Nephron progenitor cell (in vitro differentiated cells): Measurements from ENCODE around the gene RNGTT.
"Not testable (repeated sequence)": the region's sequence is repeated elsewhere in the genome, so short reads cannot be mapped to it uniquely, and the experiment has no call there.

ENCODE experiments used
- DNase-seq: peaks from one replicate; pipeline ENCODE4 v3.0.0; 2021
- H3K27ac Mint-ChIP-seq: 2 replicates; pipeline ENCODE4 v1.8.0; 2021; ENCODE audit warnings: mild to moderate bottlenecking, moderate library complexity, mixed read lengths
- H3K27me3 Mint-ChIP-seq: 2 replicates; pipeline ENCODE4 v1.8.0; 2021; ENCODE audit warnings: mild to moderate bottlenecking, low read depth, mixed read lengths; ENCODE audit not compliant: poor library complexity
- H3K36me3 Mint-ChIP-seq: 2 replicates; pipeline ENCODE4 v1.8.0; 2021; ENCODE audit warnings: low read depth, mixed read lengths
- H3K4me1 Mint-ChIP-seq: 2 replicates; pipeline ENCODE4 v1.8.0; 2021; ENCODE audit warnings: mixed read lengths
- H3K4me3 Mint-ChIP-seq: 2 replicates; pipeline ENCODE4 v1.8.0; 2021; ENCODE audit warnings: mild to moderate bottlenecking, moderate library complexity, mixed read lengths
- H3K9me3 Mint-ChIP-seq: 2 replicates; pipeline ENCODE4 v1.8.0; 2021; ENCODE audit warnings: mild to moderate bottlenecking, moderate library complexity, mixed read lengths
- TF ChIP-seq, protein P1 (sequence below): fragments of 200-600 bp; sonication (generic); IDR thresholded peaks from 2 replicates; pipeline ENCODE4 v1.5.0; 2021; ENCODE audit warnings: antibody characterized with exemption

RNGTT gene

DNA sequence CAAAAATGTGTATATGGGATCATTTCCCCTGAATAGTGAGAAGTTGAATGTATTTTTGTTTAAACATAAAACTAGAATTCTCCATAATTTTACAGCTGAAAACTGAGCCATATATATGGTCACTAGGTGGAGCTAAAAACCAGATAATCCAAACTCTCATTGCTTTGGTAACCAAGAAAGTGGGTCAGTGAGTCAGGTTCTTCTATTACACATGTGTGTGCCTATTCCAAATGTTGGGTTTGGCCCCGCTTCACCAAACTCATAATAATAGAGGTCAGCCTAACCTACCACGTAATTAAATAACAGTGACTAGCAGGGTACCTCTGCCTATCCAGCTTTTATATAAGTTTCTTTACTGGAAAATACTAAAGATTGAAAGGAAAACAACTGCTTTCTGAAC lies 19.3 kb upstream of the RNGTT start:
- H3K4me3 Mint-ChIP-seq = no peak overlapping the region
- no peak overlapping the region for H3K27ac Mint-ChIP-seq
- TF ChIP-seq, protein P1, sequence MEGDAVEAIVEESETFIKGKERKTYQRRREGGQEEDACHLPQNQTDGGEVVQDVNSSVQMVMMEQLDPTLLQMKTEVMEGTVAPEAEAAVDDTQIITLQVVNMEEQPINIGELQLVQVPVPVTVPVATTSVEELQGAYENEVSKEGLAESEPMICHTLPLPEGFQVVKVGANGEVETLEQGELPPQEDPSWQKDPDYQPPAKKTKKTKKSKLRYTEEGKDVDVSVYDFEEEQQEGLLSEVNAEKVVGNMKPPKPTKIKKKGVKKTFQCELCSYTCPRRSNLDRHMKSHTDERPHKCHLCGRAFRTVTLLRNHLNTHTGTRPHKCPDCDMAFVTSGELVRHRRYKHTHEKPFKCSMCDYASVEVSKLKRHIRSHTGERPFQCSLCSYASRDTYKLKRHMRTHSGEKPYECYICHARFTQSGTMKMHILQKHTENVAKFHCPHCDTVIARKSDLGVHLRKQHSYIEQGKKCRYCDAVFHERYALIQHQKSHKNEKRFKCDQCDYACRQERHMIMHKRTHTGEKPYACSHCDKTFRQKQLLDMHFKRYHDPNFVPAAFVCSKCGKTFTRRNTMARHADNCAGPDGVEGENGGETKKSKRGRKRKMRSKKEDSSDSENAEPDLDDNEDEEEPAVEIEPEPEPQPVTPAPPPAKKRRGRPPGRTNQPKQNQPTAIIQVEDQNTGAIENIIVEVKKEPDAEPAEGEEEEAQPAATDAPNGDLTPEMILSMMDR = peak; percentile 76
- H3K4me1 Mint-ChIP-seq = peaks cover 20% of the 10 kb centered on the region
- peaks cover 12% of the 10 kb centered on the region for H3K27me3 Mint-ChIP-seq
- no peak for DNase-seq
- no peaks in the 10 kb centered on the region for H3K9me3 Mint-ChIP-seq
- H3K36me3 Mint-ChIP-seq = no peaks in the 10 kb centered on the region

DNA sequence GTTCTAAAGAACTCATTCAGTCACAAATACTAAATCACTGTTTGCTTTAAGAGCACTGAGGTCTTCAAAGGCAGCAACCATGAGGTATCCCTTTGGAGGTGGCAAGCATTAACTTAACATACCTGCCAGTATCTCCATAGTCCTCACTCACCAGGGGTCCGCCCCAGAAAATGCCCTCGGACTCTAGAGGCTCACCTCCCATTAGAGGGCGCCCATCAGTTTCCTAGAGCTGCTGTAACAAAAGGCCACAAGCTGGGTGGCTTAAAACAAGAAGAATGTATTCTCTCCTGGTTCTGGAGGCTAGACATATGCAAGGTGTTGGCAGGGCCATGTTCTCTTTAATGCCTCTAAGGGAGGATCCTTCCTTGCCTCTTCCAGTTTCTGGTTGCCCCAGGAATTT lies 12.0 kb upstream of the RNGTT start:
- no peak overlapping the region for H3K27ac Mint-ChIP-seq
- H3K4me1 Mint-ChIP-seq = peaks cover 27% of the 10 kb centered on the region
- no peak overlapping the region for H3K4me3 Mint-ChIP-seq
- no peak for DNase-seq
- TF ChIP-seq, protein P1 = no peak
- no peaks in the 10 kb centered on the region for H3K36me3 Mint-ChIP-seq
- H3K9me3 Mint-ChIP-seq = no peaks in the 10 kb centered on the region
- H3K27me3 Mint-ChIP-seq = peaks cover 21% of the 10 kb centered on the region

DNA sequence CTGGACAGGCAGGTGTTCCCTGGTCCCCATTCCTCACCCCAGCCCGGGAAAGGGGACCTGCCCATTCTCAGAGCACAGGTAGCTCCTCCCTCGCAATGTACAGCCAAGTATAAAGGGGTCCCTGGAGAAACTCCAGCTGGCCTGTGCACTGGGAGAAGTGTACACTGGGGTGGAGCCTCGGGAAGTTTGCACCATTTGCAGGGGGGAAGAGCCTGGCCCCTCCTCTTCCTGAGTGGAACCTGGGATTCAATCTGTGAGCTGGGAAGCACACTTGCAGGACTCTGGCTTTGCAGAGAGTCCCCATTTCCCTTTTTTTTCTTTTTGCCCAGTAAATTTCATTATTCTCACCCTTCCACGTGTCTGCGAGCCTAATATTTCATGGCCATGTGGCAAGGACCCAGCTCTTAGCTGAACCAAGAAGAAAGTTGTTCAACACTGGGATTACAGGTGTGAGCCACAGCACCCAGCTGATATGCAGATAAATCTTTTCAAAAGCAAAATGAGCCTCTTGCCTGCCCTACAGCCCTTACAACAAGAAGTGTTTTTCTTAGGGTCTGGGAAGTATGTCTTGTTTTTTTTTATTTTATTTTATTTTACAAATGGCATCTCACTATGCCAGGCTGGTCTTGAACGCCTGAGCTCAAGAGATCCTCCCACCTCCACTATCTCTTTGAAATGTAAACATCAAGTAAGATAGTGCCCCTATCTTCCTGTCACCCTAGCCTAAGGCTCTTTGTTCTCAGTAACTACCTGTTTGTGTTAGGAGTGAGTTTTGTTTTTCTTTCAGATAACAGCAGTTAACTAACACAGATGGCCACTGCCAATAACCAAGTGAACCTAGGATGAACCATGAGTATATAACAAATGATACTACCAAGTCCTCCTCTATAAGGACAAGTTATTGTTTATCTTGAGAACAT lies 9.3 kb upstream of the RNGTT start:
- peaks cover 18% of the 10 kb centered on the region for H3K27me3 Mint-ChIP-seq
- peaks cover 27% of the 10 kb centered on the region for H3K4me1 Mint-ChIP-seq
- H3K36me3 Mint-ChIP-seq = peaks cover 8% of the 10 kb centered on the region
- TF ChIP-seq, protein P1 = no peak
- peak overlapping the region; percentile 18 for H3K4me3 Mint-ChIP-seq
- DNase-seq = no peak
- H3K27ac Mint-ChIP-seq = no peak overlapping the region
- peaks cover 10% of the 10 kb centered on the region for H3K9me3 Mint-ChIP-seq

DNA sequence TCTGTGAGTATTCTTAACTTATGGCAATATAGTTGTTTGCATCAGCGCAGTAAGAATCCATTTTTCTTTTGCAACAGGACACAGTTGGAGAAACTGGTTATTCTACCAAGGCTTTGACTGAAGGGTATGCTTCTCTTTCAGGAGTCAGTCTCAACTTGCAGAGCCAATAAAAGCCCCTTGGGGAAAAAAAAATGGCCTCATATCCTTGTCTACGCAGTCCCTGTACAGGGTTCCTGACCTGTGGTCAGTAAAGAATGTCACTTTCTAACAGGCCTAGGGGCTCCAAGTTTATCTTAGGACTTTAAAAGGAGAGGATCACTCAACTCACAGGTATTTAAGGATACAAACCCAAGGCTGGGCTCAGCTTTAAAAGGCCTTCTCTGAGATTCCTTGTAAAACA lies 6.9 kb upstream of the RNGTT start:
- Mint-ChIP-seq H3K4me3 (no peak overlapping the region), H3K36me3 (peaks cover 12% of the 10 kb centered on the region), H3K27ac (no peak overlapping the region), H3K27me3 (peaks cover 18% of the 10 kb centered on the region), H3K4me1 (peaks cover 31% of the 10 kb centered on the region), H3K9me3 (peaks cover 26% of the 10 kb centered on the region)
- no peak for DNase-seq
- TF ChIP-seq, protein P1 = no peak

DNA sequence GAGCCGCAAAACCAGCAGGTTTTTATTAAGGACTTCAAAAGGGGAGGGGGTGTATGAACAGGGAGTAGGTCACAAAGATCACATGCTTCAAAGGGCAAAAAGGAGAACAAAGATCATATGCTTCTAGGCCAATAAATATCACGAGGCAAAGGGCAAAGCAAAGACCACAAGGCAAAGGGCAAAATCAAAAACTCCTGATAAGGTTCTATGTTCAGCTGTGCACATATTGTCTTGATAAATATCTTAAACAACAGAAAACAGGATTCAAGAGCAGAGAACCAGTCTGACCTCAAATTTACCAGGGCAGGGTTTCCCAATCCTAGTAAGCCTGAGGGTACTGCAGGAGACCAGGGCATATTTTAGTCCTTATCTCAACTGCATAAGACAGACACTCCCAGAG lies 5.8 kb upstream of the RNGTT start:
- H3K4me3 Mint-ChIP-seq, H3K27ac Mint-ChIP-seq, DNase-seq: not testable (repeated sequence)
- Mint-ChIP-seq H3K36me3 (peaks cover 12% of the 10 kb centered on the region), H3K9me3 (peaks cover 26% of the 10 kb centered on the region), H3K27me3 (peaks cover 14% of the 10 kb centered on the region), H3K4me1 (peaks cover 41% of the 10 kb centered on the region)

DNA sequence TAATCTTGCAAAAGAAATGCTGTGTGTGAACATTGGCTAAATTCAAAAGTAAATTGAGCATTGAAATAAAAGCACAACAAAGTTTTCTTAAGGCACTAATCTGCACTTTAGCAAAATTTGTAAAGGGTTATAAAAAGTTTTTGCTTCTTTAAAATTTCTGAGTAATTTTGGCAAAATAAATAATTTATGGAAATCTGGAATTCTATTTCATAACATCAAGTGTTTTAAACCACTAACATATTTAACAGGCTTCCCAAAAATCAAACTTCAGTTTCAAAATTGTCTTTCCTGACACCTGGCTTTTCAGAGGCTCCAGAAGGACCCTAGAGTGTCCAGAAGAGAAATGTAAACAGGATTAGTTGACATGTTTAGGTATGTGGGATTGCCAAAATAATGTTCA lies 4.5 kb upstream of the RNGTT start:
- H3K4me1 Mint-ChIP-seq = peaks cover 44% of the 10 kb centered on the region
- DNase-seq = no peak
- peaks cover 12% of the 10 kb centered on the region for H3K27me3 Mint-ChIP-seq
- no peak overlapping the region for H3K27ac Mint-ChIP-seq
- peaks cover 26% of the 10 kb centered on the region for H3K9me3 Mint-ChIP-seq
- peaks cover 15% of the 10 kb centered on the region for H3K36me3 Mint-ChIP-seq
- H3K4me3 Mint-ChIP-seq = no peak overlapping the region
- TF ChIP-seq, protein P1 = no peak
